Endodermal cell (in vitro differentiated cells): ENCODE data around the gene NGEF. TPM values are rescaled to one million over a fixed set of nuclear protein-coding genes. Genes with fewer than 3 reads are reported as not detected.
A peak's percentile ranks its signal among the peaks of the same experiment; 100 is the strongest.

Experiments used
- DNase-seq: peaks from one replicate; pipeline ENCODE4 v3.0.0-alpha.2; 2017
- H3K27ac ChIP-seq: 2 replicates; pipeline ENCODE4 v1.5.1; 2013; ENCODE audit warnings: mild to moderate bottlenecking, low read depth, low read length, moderate library complexity
- H3K27me3 ChIP-seq: 2 replicates; pipeline ENCODE4 v1.6.1; 2013; ENCODE audit warnings: mild to moderate bottlenecking, low read length, moderate library complexity; ENCODE audit not compliant: insufficient read depth, control insufficient read depth, poor library complexity, severe bottlenecking
- H3K36me3 ChIP-seq: 2 replicates; pipeline ENCODE4 v1.7.0; 2013; ENCODE audit warnings: mild to moderate bottlenecking, low read length, moderate library complexity; ENCODE audit not compliant: control insufficient read depth, insufficient read depth
- H3K4me1 ChIP-seq: one replicate; pipeline ENCODE4 v1.7.0; 2013; ENCODE audit warnings: low read length; ENCODE audit not compliant: control insufficient read depth, insufficient read depth
- H3K4me3 ChIP-seq: 2 replicates; pipeline ENCODE4 v1.5.1; 2013; ENCODE audit warnings: mild to moderate bottlenecking, low read length, moderate library complexity
- H3K9ac ChIP-seq: 2 replicates; pipeline ENCODE4 v1.6.1; 2013; ENCODE audit warnings: mild to moderate bottlenecking, low read length, moderate library complexity; ENCODE audit not compliant: poor library complexity, severe bottlenecking; ENCODE audit errors: extremely low read depth
- H3K9me3 ChIP-seq: 2 replicates; pipeline ENCODE4 v1.6.1; 2013; ENCODE audit warnings: mild to moderate bottlenecking, low read length, moderate library complexity; ENCODE audit not compliant: control insufficient read depth
- H3K27ac Mint-ChIP-seq: 2 replicates; pipeline ENCODE4 v1.8.0; 2020; ENCODE audit warnings: mixed read lengths
- H3K27me3 Mint-ChIP-seq: 2 replicates; pipeline ENCODE4 v1.8.0; 2021; ENCODE audit warnings: mild to moderate bottlenecking, mixed read lengths; ENCODE audit not compliant: insufficient read depth
- H3K36me3 Mint-ChIP-seq: 2 replicates; pipeline ENCODE4 v1.8.0; 2020; ENCODE audit warnings: low read depth, mixed read lengths
- H3K4me1 Mint-ChIP-seq: 2 replicates; pipeline ENCODE4 v1.8.0; 2020; ENCODE audit warnings: mixed read lengths
- H3K4me3 Mint-ChIP-seq: 2 replicates; pipeline ENCODE4 v1.8.0; 2020; ENCODE audit warnings: mild to moderate bottlenecking, moderate library complexity, mixed read lengths
- H3K9me3 Mint-ChIP-seq: 2 replicates; pipeline ENCODE4 v1.8.0; 2020; ENCODE audit warnings: mild to moderate bottlenecking, mixed read lengths
- WGBS, 2 experiments: methylation state at CpG; one replicate each; pipeline versions ENCODE4 v1.1.5 to v1.1.7; 2013; ENCODE audit warnings: missing lambda C conversion rate in 2 of 2, mixed read lengths in 1 of 2; ENCODE audit not compliant: insufficient coverage in 1 of 2, insufficient read length in 1 of 2; 5-methylcytosine and 5-hydroxymethylcytosine counted together
- total RNA-seq, 2 donors: library from RNA; stranded (reverse); fragmentation: NEBNext Ultra II Directional in 1 of 2; extraction: Animal tissue kit (Norgen Biotek cat#: 25700) in 1 of 2; gene quantifications; 2 replicates in 1 of 2; 3 replicates in 1 of 2; pipeline ENCODE4 v1.2.1, GENCODE V29; 2021
- TF ChIP-seq, protein P1 (sequence below): fragments of 200-600 bp; sonication (generic); conservative IDR thresholded peaks from 2 replicates; pipeline ENCODE4 v1.5.0; 2021; ENCODE audit warnings: antibody characterized with exemption, mild to moderate bottlenecking

The NGEF gene
- total RNA-seq, 2 donors from 2014 or later = 1.8 to 2.9 TPM

DNA sequence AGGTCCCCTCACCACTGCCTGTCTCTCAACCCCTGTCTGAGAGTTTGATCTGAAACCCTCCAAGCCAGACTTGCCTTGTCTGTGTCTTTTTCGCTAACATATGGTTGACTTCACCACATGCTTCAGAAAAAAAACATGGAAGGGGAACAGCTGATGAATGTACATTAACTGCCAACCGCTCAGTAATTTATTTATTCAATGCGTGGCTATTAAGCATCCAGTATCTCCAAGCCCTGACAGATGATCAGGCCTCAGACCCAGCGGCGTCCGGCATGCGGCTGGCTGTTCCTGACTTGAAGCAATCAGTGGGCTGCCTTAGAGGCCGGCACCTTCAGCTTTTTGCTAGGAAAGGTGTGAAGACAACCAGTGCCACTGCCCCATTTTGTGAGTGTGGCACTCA lies 62.3 kb downstream of the NGEF start:
- 96% methylated on average over 2 to 8 of the region's 8 CpGs for WGBS, 2 experiments
- no peak overlapping the region for H3K27ac Mint-ChIP-seq
- Histone ChIP-seq H3K36me3 (no peaks in the 10 kb centered on the region), H3K9me3 (no peaks in the 10 kb centered on the region), H3K27me3 (no peaks in the 10 kb centered on the region), H3K9ac (no peak overlapping the region), H3K4me1 (peaks cover 3% of the 10 kb centered on the region), H3K27ac (no peak overlapping the region), H3K4me3 (no peak overlapping the region)
- peaks cover 9% of the 10 kb centered on the region for H3K27me3 Mint-ChIP-seq
- H3K4me3 Mint-ChIP-seq = no peak overlapping the region
- no peaks in the 10 kb centered on the region for H3K9me3 Mint-ChIP-seq
- TF ChIP-seq, protein P1, sequence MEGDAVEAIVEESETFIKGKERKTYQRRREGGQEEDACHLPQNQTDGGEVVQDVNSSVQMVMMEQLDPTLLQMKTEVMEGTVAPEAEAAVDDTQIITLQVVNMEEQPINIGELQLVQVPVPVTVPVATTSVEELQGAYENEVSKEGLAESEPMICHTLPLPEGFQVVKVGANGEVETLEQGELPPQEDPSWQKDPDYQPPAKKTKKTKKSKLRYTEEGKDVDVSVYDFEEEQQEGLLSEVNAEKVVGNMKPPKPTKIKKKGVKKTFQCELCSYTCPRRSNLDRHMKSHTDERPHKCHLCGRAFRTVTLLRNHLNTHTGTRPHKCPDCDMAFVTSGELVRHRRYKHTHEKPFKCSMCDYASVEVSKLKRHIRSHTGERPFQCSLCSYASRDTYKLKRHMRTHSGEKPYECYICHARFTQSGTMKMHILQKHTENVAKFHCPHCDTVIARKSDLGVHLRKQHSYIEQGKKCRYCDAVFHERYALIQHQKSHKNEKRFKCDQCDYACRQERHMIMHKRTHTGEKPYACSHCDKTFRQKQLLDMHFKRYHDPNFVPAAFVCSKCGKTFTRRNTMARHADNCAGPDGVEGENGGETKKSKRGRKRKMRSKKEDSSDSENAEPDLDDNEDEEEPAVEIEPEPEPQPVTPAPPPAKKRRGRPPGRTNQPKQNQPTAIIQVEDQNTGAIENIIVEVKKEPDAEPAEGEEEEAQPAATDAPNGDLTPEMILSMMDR = no peak
- DNase-seq = no peak
- H3K36me3 Mint-ChIP-seq = no peaks in the 10 kb centered on the region
- H3K4me1 Mint-ChIP-seq = peaks cover 5% of the 10 kb centered on the region

DNA sequence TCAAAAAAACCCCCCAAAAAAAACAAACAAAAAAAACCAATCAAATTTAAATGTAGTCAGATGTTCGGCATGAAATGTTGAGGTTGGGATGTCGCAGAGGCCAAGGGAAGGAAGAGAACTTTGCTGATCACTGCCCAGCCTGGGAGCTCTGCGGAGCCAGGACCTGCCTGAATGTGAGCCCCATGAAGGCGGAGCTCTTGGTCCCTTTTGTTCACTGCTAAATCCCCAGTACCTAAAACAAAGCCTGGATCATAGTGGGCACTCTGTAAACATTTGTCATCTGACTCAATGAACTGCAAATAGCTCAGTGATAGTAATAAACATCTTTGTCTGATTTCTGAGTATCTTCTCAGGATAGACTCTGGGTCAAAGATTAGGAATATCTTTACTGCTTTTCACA lies 64.0 kb downstream of the NGEF start:
- H3K4me3 ChIP-seq = no peak overlapping the region
- no peaks in the 10 kb centered on the region for H3K36me3 ChIP-seq
- H3K36me3 Mint-ChIP-seq = no peaks in the 10 kb centered on the region
- no peak overlapping the region for H3K9ac ChIP-seq
- peaks cover 5% of the 10 kb centered on the region for H3K4me1 Mint-ChIP-seq
- no peaks in the 10 kb centered on the region for H3K27me3 ChIP-seq
- peaks cover 5% of the 10 kb centered on the region for H3K27me3 Mint-ChIP-seq
- TF ChIP-seq, protein P1 = no peak
- H3K27ac ChIP-seq = no peak overlapping the region
- H3K4me1 ChIP-seq = peaks cover 3% of the 10 kb centered on the region
- no peaks in the 10 kb centered on the region for H3K9me3 Mint-ChIP-seq
- peak overlapping the region; percentile 30 for H3K27ac Mint-ChIP-seq
- H3K9me3 ChIP-seq = no peaks in the 10 kb centered on the region
- H3K4me3 Mint-ChIP-seq = no peak overlapping the region
- WGBS, 2 experiments = 80 to 89% methylated on average over 4 of the region's 4 CpGs
- DNase-seq = no peak

DNA sequence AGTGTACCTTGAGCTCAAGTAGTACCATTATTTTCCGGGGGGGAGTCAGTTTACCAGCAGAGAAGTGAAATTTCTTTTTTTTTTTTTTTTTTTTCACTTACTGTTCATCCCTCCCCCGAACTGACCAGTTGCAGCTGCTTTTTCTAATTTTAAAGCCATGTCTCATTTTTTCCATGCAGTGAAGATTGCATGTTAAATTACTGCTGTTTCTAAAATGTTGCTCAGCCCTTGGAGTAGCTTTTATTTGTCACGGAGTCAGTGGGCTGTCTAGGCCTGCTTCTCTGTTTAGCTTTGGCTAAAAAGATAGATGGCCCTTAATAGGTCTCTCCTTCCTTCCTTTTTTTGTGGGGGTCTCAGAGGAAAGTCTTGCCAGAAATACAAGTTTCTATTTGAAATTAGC lies 70.2 kb downstream of the NGEF start:
- TF ChIP-seq, protein P1 = no peak
- Histone ChIP-seq H3K36me3 (no peaks in the 10 kb centered on the region), H3K9me3 (peaks cover 4% of the 10 kb centered on the region), H3K27me3 (no peaks in the 10 kb centered on the region), H3K27ac (no peak overlapping the region), H3K4me3 (no peak overlapping the region), H3K4me1 (no peaks in the 10 kb centered on the region), H3K9ac (no peak overlapping the region)
- Mint-ChIP-seq H3K9me3 (peaks cover 10% of the 10 kb centered on the region), H3K4me1 (no peaks in the 10 kb centered on the region), H3K27ac (no peak overlapping the region), H3K27me3 (peaks cover 1% of the 10 kb centered on the region), H3K36me3 (no peaks in the 10 kb centered on the region), H3K4me3 (no peak overlapping the region)
- DNase-seq = no peak
- 89 to 100% methylated on average over 1 to 3 of the region's 3 CpGs for WGBS, 2 experiments
